Measurements from ENCODE around the gene SMIM24. TPM values are rescaled to one million over a fixed set of nuclear protein-coding genes. Genes with fewer than 3 reads are reported as not detected.
A peak's percentile ranks its signal among the peaks of the same experiment; 100 is the strongest.

SMIM24 gene
- total RNA-seq, 1 donor from 2014 or later: not detected

DNA sequence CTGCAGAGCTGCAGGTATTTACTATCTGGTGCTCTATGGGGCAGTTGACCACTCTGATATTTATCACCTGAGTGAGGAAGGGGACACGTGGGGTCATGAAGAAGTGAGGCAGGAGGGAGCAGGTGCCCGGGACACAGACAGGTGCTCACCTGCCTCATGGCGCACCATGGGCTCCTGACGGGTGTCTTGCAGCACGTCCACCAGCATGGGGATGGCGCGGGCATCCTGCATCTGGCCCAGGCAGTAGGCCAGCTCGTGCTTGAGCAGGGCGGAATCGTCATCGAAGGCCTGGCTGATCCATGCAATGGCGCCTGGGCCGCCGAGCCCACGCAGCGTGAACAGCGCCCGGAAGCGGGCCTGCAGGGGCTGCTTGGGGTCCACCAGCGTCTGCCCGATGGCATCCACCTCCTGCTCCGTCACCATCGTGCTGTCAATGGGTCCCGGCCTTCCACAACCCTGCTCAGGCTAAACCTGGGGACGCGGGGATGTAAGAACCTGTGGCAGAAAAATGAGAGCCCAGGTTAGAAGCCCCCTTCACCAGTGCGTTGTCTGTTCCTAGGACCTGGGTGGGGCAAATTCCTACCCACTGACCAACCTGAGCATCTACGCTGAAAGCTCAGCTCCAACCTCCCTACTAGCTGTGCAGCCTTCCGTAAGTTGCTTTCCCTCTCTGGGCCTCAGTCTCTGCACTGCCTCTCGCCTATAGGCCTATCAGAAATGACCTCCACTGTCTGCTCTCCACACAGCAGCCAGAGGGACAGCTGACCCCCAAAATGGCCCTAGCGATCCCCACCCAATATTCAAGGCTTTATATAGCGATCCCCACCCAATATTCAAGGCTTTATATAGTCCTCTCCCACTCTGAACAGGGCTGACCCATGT, 16.3 kb upstream of the SMIM24 start:
- peaks cover 4% of the 10 kb centered on the region for H3K27me3 Mint-ChIP-seq (ENCODE audit: unreplicated experiment)
- TF ChIP-seq, protein P1, sequence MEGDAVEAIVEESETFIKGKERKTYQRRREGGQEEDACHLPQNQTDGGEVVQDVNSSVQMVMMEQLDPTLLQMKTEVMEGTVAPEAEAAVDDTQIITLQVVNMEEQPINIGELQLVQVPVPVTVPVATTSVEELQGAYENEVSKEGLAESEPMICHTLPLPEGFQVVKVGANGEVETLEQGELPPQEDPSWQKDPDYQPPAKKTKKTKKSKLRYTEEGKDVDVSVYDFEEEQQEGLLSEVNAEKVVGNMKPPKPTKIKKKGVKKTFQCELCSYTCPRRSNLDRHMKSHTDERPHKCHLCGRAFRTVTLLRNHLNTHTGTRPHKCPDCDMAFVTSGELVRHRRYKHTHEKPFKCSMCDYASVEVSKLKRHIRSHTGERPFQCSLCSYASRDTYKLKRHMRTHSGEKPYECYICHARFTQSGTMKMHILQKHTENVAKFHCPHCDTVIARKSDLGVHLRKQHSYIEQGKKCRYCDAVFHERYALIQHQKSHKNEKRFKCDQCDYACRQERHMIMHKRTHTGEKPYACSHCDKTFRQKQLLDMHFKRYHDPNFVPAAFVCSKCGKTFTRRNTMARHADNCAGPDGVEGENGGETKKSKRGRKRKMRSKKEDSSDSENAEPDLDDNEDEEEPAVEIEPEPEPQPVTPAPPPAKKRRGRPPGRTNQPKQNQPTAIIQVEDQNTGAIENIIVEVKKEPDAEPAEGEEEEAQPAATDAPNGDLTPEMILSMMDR (IDR thresholded peaks at IDR 0.05; ENCODE audit: partially characterized antibody, unreplicated experiment): no peak
- DNase-seq: no peak
- no peaks in the 10 kb centered on the region for H3K9me3 Mint-ChIP-seq (ENCODE audit: unreplicated experiment)
- no peak overlapping the region for H3K27ac Mint-ChIP-seq (ENCODE audit: unreplicated experiment)
- peaks cover 2% of the 10 kb centered on the region for H3K4me1 Mint-ChIP-seq (ENCODE audit: low read depth, unreplicated experiment)
- no peaks in the 10 kb centered on the region for H3K36me3 Mint-ChIP-seq (ENCODE audit: unreplicated experiment)
- no peak overlapping the region for H3K4me3 Mint-ChIP-seq (ENCODE audit: unreplicated experiment)

DNA sequence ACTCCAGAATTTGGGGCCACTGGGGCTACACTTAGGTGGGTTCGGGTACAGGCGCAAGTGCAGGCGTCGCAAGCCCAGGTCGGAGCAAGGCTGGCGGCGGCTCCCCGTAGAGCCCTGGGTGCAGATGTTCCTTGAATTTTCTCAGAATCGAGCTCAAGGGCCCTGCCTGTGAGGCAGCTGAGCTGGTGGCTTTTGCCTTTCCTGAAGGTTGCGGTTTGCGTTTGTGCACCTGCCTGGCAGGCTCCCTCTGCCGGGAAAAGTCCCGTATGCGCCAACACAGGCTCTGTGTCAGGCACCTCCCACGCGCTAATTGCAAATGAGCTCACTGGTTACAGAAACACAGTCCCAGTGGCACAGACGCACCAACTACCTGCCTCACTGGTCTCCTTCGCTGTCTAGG, 14.2 kb upstream of the SMIM24 start:
- no peak for DNase-seq
- Mint-ChIP-seq H3K4me3 (ENCODE audit: unreplicated experiment) (no peak overlapping the region), H3K27ac (ENCODE audit: unreplicated experiment) (no peak overlapping the region), H3K9me3 (ENCODE audit: unreplicated experiment) (no peaks in the 10 kb centered on the region), H3K27me3 (ENCODE audit: unreplicated experiment) (no peaks in the 10 kb centered on the region), H3K36me3 (ENCODE audit: unreplicated experiment) (no peaks in the 10 kb centered on the region), H3K4me1 (ENCODE audit: low read depth, unreplicated experiment) (no peaks in the 10 kb centered on the region)
- TF ChIP-seq, protein P1 (IDR thresholded peaks at IDR 0.05; ENCODE audit: partially characterized antibody, unreplicated experiment): no peak

GRCh38 chr19:3494051-3494450, 13.7 kb upstream of the SMIM24 start:
- peak; percentile 59 for DNase-seq
- TF ChIP-seq, protein P1 (IDR thresholded peaks at IDR 0.05; ENCODE audit: partially characterized antibody, unreplicated experiment): no peak
- H3K27me3 Mint-ChIP-seq (ENCODE audit: unreplicated experiment): no peaks in the 10 kb centered on the region
- H3K4me3 Mint-ChIP-seq (ENCODE audit: unreplicated experiment): no peak overlapping the region
- H3K9me3 Mint-ChIP-seq (ENCODE audit: unreplicated experiment): no peaks in the 10 kb centered on the region
- H3K4me1 Mint-ChIP-seq (ENCODE audit: low read depth, unreplicated experiment): no peaks in the 10 kb centered on the region
- no peak overlapping the region for H3K27ac Mint-ChIP-seq (ENCODE audit: unreplicated experiment)
- no peaks in the 10 kb centered on the region for H3K36me3 Mint-ChIP-seq (ENCODE audit: unreplicated experiment)

DNA sequence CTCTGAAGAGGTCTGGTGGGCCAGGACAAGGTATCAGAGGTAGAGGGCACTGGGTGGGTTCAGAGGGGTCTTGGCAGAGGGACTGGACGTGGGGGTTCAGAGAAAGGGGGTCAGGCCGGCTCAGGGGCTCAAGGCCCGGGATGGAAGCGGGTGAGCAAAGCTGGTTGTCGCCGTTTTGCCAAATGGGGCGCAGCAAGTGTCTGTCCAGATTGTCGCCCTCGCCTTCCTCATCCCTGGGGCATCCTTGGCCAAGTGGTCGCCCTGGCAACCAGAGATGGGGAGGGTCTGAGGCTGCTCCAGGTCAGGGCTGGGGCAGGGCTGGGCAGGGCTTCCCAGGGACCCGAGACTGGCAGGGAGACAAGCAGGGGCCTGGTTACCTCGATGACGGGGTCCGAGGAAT, 13.3 kb upstream of the SMIM24 start:
- no peak overlapping the region for H3K4me3 Mint-ChIP-seq (ENCODE audit: unreplicated experiment)

DNA sequence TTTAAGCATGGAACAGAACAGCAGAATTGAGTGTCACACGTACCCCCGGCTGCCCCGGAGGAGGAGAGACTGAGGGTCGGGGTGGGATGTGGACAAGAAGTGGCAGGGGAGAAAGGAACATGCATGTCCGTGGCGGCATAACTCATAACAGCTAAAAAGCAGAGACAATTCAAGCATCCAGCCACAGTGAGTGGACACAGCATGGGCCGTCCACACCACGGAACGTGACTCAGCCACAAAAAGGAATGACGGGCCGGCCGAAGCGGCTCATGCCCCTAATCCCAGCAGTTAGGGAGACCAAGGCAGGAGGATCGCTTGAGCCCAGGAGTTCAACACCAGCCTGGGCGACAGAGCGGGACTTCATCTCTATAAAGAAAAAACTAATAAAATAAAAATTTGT, 12.6 kb upstream of the SMIM24 start:
- TF ChIP-seq, protein P1 (IDR thresholded peaks at IDR 0.05; ENCODE audit: partially characterized antibody, unreplicated experiment): no peak
- Mint-ChIP-seq H3K27me3 (ENCODE audit: unreplicated experiment) (no peaks in the 10 kb centered on the region), H3K36me3 (ENCODE audit: unreplicated experiment) (peaks cover 3% of the 10 kb centered on the region), H3K4me1 (ENCODE audit: low read depth, unreplicated experiment) (no peaks in the 10 kb centered on the region), H3K4me3 (ENCODE audit: unreplicated experiment) (no peak overlapping the region), H3K9me3 (ENCODE audit: unreplicated experiment) (no peaks in the 10 kb centered on the region), H3K27ac (ENCODE audit: unreplicated experiment) (no peak overlapping the region)
- DNase-seq: no peak

More for the DNA sequence above, 13.3 kb upstream of the SMIM24 start:
- no peaks in the 10 kb centered on the region for H3K27me3 Mint-ChIP-seq (ENCODE audit: unreplicated experiment)
- no peaks in the 10 kb centered on the region for H3K36me3 Mint-ChIP-seq (ENCODE audit: unreplicated experiment)
- TF ChIP-seq, protein P1 (IDR thresholded peaks at IDR 0.05; ENCODE audit: partially characterized antibody, unreplicated experiment): no peak
- no peak for DNase-seq
- H3K9me3 Mint-ChIP-seq (ENCODE audit: unreplicated experiment): no peaks in the 10 kb centered on the region
- H3K4me1 Mint-ChIP-seq (ENCODE audit: low read depth, unreplicated experiment): no peaks in the 10 kb centered on the region
- H3K27ac Mint-ChIP-seq (ENCODE audit: unreplicated experiment): no peak overlapping the region

All from glutamatergic neuron (in vitro differentiated cells).